Ovary (tissue), 3 donors: ENCODE measurements around the gene SPA17.

Experiments
- CTCF ChIP-seq, 3 donors: fragments of 450-650 bp in 2 of 3; fragments of 200-600 bp in 1 of 3; IDR thresholded peaks; one replicate each; pipeline versions ENCODE4 v1.5.1 to v1.8.0; 2016 to 2022; ENCODE audit warnings: antibody characterized with exemption in 3 of 3, mild to moderate bottlenecking in 1 of 3
- EP300 ChIP-seq: sonication (generic); formaldehyde crosslinking; IDR thresholded peaks from one replicate; pipeline ENCODE4 v1.6.1; 2017; ENCODE audit warnings: antibody characterized with exemption
- POLR2A ChIP-seq: fragments of 450-650 bp; IDR thresholded peaks from one replicate; pipeline ENCODE4 v1.6.1; 2017; ENCODE audit warnings: antibody characterized with exemption, mild to moderate bottlenecking, moderate library complexity
- donor health status: DM: no; HTN: no; CAD: no.

- no peak for TF ChIP-seq CTCF (IDR thresholded peaks at IDR 0.05)
- no peak for TF ChIP-seq POLR2A
- no peak for TF ChIP-seq EP300
Observed at GRCh38 chr11:124716591-124716990, 42.9 kb downstream of the SPA17 start.
